Naive thymus-derived CD4-positive, alpha-beta T cell (primary cell): ENCODE measurements around the gene ZNF184. TPM values are rescaled to one million over a fixed set of nuclear protein-coding genes. Genes with fewer than 3 reads are reported as not detected.

Source experiments
- ATAC-seq: fragments of 150-1000 bp; cut with Tn5 transposase; 2 replicates; pipeline ENCODE4 v1.10.0; 2021; ENCODE audit warnings: mild to moderate bottlenecking, moderate library complexity
- CTCF ChIA-PET: fragments of 350-600 bp; sonication (Branson Sonifier 250); formaldehyde crosslinking; loops from one replicate; lab custom pipeline; 2021; ENCODE audit warnings: antibody characterized with exemption; lab: Charles Lee
- POLR2A ChIA-PET: fragments of 350-600 bp; sonication (Branson Sonifier 250); formaldehyde crosslinking; loops from one replicate; lab custom pipeline; 2021; ENCODE audit warnings: antibody characterized with exemption, inconsistent platforms; lab: Charles Lee
- DNase-seq, 9 donors: peaks; one replicate each; pipeline versions ENCODE4 v3.0.0 to v3.0.0-alpha.2; 2020 to 2022; ENCODE audit warnings: mixed read lengths in 1 of 9
- H3K27ac ChIP-seq: one replicate; pipeline ENCODE4 v1.7.0; 2013; ENCODE audit warnings: mild to moderate bottlenecking, low read depth, low read length, moderate library complexity
- H3K27me3 ChIP-seq, 2 donors: one replicate each; pipeline ENCODE4 v1.7.0; 2013; ENCODE audit warnings: low read length in 2 of 2, mild to moderate bottlenecking in 2 of 2, moderate library complexity in 2 of 2; ENCODE audit not compliant: control insufficient read depth in 2 of 2, insufficient read depth in 2 of 2
- H3K36me3 ChIP-seq, 3 experiments: 1 replicate in 2 of 3; 2 replicates in 1 of 3; pipeline ENCODE4 v1.7.0; 2013; ENCODE audit warnings: low read length in 3 of 3, mild to moderate bottlenecking in 3 of 3, moderate library complexity in 1 of 3; ENCODE audit not compliant: insufficient read depth in 3 of 3, control insufficient read depth in 2 of 3
- H3K4me1 ChIP-seq, 2 donors: one replicate each; pipeline ENCODE4 v1.7.0; 2013; ENCODE audit warnings: low read length in 2 of 2, mild to moderate bottlenecking in 2 of 2, moderate library complexity in 1 of 2; ENCODE audit not compliant: control insufficient read depth in 2 of 2, insufficient read depth in 2 of 2
- H3K4me3 ChIP-seq: 2 replicates; pipeline ENCODE4 v1.7.0; 2013; ENCODE audit warnings: mild to moderate bottlenecking, low read length
- H3K9me3 ChIP-seq, 3 experiments: 1 replicate in 2 of 3; 2 replicates in 1 of 3; pipeline ENCODE4 v1.7.0; 2013; ENCODE audit warnings: low read length in 3 of 3; ENCODE audit not compliant: control insufficient read depth in 2 of 3
- H3K27ac Mint-ChIP-seq, 9 donors: one replicate each; pipeline ENCODE4 v1.8.0; 2020 to 2022; ENCODE audit warnings: mixed read lengths in 9 of 9, mild to moderate bottlenecking in 8 of 9, moderate library complexity in 5 of 9, inconsistent platforms in 2 of 9
- H3K27me3 Mint-ChIP-seq, 5 donors: one replicate each; pipeline ENCODE4 v1.8.0; 2021 to 2022; ENCODE audit warnings: mixed read lengths in 5 of 5, mild to moderate bottlenecking in 1 of 5
- H3K36me3 Mint-ChIP-seq, 5 donors: one replicate each; pipeline ENCODE4 v1.8.0; 2020 to 2022; ENCODE audit warnings: mixed read lengths in 5 of 5, mild to moderate bottlenecking in 3 of 5, inconsistent platforms in 1 of 5
- H3K4me1 Mint-ChIP-seq, 7 donors: one replicate each; pipeline ENCODE4 v1.8.0; 2020 to 2022; ENCODE audit warnings: mixed read lengths in 7 of 7, mild to moderate bottlenecking in 3 of 7, inconsistent platforms in 1 of 7
- H3K4me3 Mint-ChIP-seq, 10 donors: one replicate each; pipeline ENCODE4 v1.8.0; 2020 to 2022; ENCODE audit warnings: mild to moderate bottlenecking in 10 of 10, mixed read lengths in 10 of 10, moderate library complexity in 6 of 10, inconsistent platforms in 2 of 10
- H3K9me3 Mint-ChIP-seq, 11 donors: one replicate each; pipeline ENCODE4 v1.8.0; 2020 to 2022; ENCODE audit warnings: mixed read lengths in 11 of 11, mild to moderate bottlenecking in 4 of 11, inconsistent platforms in 1 of 11, moderate library complexity in 1 of 11
- intact Hi-C, 2 donors: fragments of 100-400 bp; cut with micrococcal nuclease; formaldehyde crosslinking; loops; one replicate each; pipeline ENCODE4 v1.15.1; 2023
- polyA plus RNA-seq, 2 donors: library from polyadenylated mRNA; unstranded; fragments of 300-500 nt; fragmentation: Illumina TruSeq; gene quantifications; one replicate each; pipeline ENCODE4 v1.2.3, GENCODE V29; 2021
- total RNA-seq, 6 experiments: library from RNA in 5 of 6; stranded (reverse) in 5 of 6; gene quantifications; 1 replicate in 5 of 6; 2 replicates in 1 of 6; pipeline ENCODE4 v1.2.3 and lab custom pipeline; 2021 to 2026

The ZNF184 gene
- total and polyA plus RNA-seq, 7 experiments from 2014 or later = 7.0 to 13.7 (median 12.3) TPM

DNA sequence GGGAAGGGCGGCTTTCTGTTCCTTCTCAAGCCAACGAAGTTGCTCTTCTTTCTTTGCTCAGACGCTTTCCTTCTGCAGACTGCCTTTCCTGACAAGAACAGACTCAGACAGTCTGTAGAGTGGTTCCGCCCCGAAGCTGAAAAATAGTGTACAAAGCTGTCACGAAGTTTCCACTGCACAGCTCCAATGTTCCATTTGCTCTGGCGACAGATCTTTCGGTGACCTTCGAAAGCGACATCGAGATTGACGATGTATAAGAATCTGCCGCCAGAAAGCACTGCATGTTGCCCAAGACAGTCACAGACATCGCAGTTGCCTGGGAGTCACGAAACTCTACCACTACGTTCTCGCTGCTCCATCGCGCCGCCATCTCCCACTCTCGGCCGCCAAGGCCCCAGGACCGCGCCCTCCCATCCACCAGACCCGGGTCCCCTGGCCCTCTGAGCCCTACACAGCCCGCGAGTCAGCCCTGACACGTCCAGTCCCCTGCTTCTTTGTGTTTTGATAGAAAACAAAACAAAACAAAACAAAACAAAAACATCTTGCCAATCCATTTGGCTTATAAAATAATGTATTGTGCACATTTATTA, 42.1 kb upstream of the ZNF184 start:
- Mint-ChIP-seq H3K27ac (peak overlapping the region in 3 of 9 donors; percentile 21 to 38 (median 30)), H3K27me3 (peaks cover 27 to 70% (median 58%) of the 10 kb centered on the region in 5 donors), H3K4me1 (peaks cover 0 to 31% (median 18%) of the 10 kb centered on the region in 7 donors), H3K9me3 (peaks cover 0 to 5% (median 0%) of the 10 kb centered on the region in 11 donors), H3K36me3 (no peaks in the 10 kb centered on the region), H3K4me3 (peak overlapping the region; percentile 30 to 85 (median 72))
- Histone ChIP-seq H3K27ac (no peak overlapping the region), H3K9me3 (no peaks in the 10 kb centered on the region), H3K27me3 (peaks cover 0 to 3% of the 10 kb centered on the region in 2 donors), H3K4me1 (peaks cover 7 to 11% of the 10 kb centered on the region in 2 donors), H3K36me3 (no peaks in the 10 kb centered on the region), H3K4me3 (peak overlapping the region; percentile 25)
- CTCF ChIA-PET = interaction anchor here (0.6 to 0.7 kb wide), 3 partner anchors 10 to 34 kb away, joined by 3 to 4 read pairs (median 4); no protein-coding TSS in a partner anchor
- DNase-seq (peak in 1 of 9 donors; percentile 44), ATAC-seq (no peak)
- intact Hi-C loops = no loop called here
- POLR2A ChIA-PET = interaction anchor here (2.1 kb wide), 1 partner anchor 237 kb away, joined by 5 read pairs; no protein-coding TSS in a partner anchor

GRCh38 chr6:27512525-27512924, 39.6 kb upstream of the ZNF184 start:
- Mint-ChIP-seq H3K36me3 (no peaks in the 10 kb centered on the region), H3K9me3 (peaks cover 0 to 2% (median 0%) of the 10 kb centered on the region in 11 donors), H3K4me1 (peaks cover 0 to 12% (median 4%) of the 10 kb centered on the region in 7 donors), H3K4me3 (no peak overlapping the region), H3K27ac (no peak overlapping the region), H3K27me3 (peaks cover 39 to 73% (median 70%) of the 10 kb centered on the region in 5 donors)
- Histone ChIP-seq H3K4me3 (no peak overlapping the region), H3K9me3 (no peaks in the 10 kb centered on the region), H3K4me1 (no peaks in the 10 kb centered on the region), H3K27ac (no peak overlapping the region), H3K27me3 (peaks cover 0 to 3% of the 10 kb centered on the region in 2 donors), H3K36me3 (no peaks in the 10 kb centered on the region)
- intact Hi-C loops = no loop called here
- DNase-seq (no peak), ATAC-seq (no peak)
- ChIA-PET POLR2A (interaction anchor here (0.7 kb wide), 1 partner anchor 12 kb away, joined by 3 read pairs; no protein-coding TSS in a partner anchor), CTCF (no interaction called here)

DNA sequence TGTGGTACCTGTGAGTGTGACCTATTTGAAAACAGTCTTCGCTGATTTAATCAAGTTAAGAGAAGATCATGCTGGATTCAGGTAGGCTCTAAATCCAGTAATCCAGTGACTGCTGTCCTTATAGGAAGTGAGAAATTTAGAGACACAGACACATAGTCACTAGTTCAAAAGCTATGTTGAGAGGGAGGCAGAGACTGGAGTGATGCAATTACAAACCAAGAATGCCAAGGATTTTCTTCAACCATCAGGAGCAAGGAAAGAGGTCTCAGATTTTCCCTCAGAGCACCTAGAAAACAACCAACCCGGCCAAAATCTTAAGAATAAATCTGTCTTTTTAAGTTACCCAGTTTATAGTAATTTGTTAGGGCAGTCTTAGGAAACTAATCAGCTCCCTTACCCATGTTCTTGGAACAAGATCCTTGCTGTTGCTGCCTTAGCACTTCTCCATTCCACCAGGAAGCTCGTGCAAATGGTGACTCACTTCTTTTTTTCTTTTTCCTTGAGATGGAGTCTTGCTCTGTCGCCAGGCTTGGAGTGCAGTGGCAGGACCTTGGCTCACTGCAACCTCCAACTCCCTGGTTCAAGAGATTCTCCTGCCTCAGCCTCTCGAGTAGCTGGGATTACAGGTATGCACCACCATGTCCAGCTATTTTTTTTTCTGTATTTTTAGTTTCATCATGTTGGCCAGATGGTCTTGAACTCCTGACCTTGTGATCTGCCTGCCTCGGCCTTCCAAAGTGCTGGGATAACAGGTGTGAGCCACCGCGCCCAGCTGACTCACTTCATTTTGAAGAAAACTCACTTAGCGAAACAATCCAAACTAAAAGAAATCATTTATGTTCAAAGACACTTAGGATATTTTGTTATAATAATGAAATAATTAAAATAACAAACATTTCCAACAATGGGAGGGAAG, 34.4 kb upstream of the ZNF184 start:
- peaks cover 0 to 16% (median 0%) of the 10 kb centered on the region in 11 donors for H3K9me3 Mint-ChIP-seq
- peaks cover 26 to 66% (median 32%) of the 10 kb centered on the region in 5 donors for H3K27me3 Mint-ChIP-seq
- peaks cover 2% of the 10 kb centered on the region in 2 donors for H3K4me1 ChIP-seq
- H3K4me3 Mint-ChIP-seq = no peak overlapping the region
- POLR2A ChIA-PET = interaction anchor here (0.8 to 4.2 kb wide), 6 partner anchors 11 to 360 kb away, joined by 3 to 16 read pairs (median 4); partner anchors contain the start of gene ZNF184
- intact Hi-C loops = no loop called here
- no peak for DNase-seq
- H3K27ac ChIP-seq = no peak overlapping the region
- CTCF ChIA-PET = interaction anchor here (0.7 to 2.2 kb wide), 3 partner anchors 12 to 386 kb away, joined by 3 to 9 read pairs (median 3); a partner anchor contains a TSS
- H3K9me3 ChIP-seq = no peaks in the 10 kb centered on the region
- peaks cover 0 to 8% (median 0%) of the 10 kb centered on the region in 5 donors for H3K36me3 Mint-ChIP-seq
- H3K27ac Mint-ChIP-seq = no peak overlapping the region
- H3K4me3 ChIP-seq = no peak overlapping the region
- H3K27me3 ChIP-seq = no peaks in the 10 kb centered on the region
- no peaks in the 10 kb centered on the region for H3K36me3 ChIP-seq
- peaks cover 12 to 34% (median 28%) of the 10 kb centered on the region in 7 donors for H3K4me1 Mint-ChIP-seq
- ATAC-seq = no peak

DNA sequence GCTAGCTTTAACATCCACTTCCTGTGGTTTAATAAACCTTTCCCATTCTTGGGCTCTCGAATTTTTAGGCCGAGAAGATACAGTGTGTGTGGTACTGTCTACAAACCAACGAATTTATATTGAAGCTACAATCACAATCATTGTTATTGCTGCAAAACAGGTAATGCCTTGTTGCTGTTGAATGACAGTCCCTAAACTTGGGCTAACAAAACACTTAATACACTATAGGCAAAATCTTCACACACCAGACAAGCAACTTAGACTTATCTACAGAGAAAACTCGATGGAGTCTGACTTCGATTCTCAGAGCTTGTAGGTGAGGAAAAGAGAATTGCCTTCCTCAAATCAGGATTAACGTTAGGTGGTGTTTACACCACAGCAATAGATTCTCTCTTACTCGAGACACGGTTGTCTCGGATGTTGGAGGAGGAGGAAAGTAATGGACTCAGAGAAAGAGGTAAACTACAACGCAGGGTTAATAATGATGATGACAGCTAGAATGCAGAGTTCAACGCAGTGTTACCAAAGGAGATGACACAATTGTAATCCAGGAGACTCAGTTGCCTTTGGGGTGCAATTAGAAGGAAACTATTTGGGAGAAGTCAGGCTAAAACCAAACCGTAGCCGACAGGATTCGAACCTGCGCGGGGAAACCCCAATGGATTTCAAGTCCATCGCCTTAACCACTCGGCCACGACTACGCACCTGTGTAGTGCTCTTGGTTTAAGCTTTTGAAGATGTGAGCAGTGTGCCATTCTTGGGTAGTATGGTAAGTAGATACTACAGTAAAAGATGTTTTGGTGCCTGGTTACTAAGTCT, 32.5 kb upstream of the ZNF184 start:
- Mint-ChIP-seq H3K4me3 (peak overlapping the region in 6 of 10 donors; percentile 1 to 68 (median 24)), H3K36me3 (peaks cover 0 to 8% (median 0%) of the 10 kb centered on the region in 5 donors), H3K4me1 (peaks cover 15 to 41% (median 36%) of the 10 kb centered on the region in 7 donors), H3K27ac (peak overlapping the region in 8 of 9 donors; percentile 0 to 94 (median 40)), H3K27me3 (peaks cover 14 to 61% (median 19%) of the 10 kb centered on the region in 5 donors), H3K9me3 (peaks cover 0 to 16% (median 0%) of the 10 kb centered on the region in 11 donors)
- peaks cover 6% of the 10 kb centered on the region in 2 donors for H3K4me1 ChIP-seq
- H3K9me3 ChIP-seq = no peaks in the 10 kb centered on the region
- peak; percentile 42 for ATAC-seq
- DNase-seq = peak in 7 of 9 donors; percentile 38 to 78 (median 50)
- ChIA-PET POLR2A (interaction anchor here (0.7 to 4.2 kb wide), 9 partner anchors 13 to 1272 kb away, joined by 3 to 20 read pairs (median 4); partner anchors contain the start of gene ZNF184), CTCF (interaction anchor here (0.8 to 2.2 kb wide), 4 partner anchors 9 to 267 kb away, joined by 3 to 9 read pairs (median 4); no protein-coding TSS in a partner anchor)
- H3K27ac ChIP-seq = no peak overlapping the region
- no peaks in the 10 kb centered on the region for H3K36me3 ChIP-seq
- no peak overlapping the region for H3K4me3 ChIP-seq
- no peaks in the 10 kb centered on the region for H3K27me3 ChIP-seq
- intact Hi-C loops = no loop called here

GRCh38 chr6:27503436-27504030, 30.6 kb upstream of the ZNF184 start:
- ATAC-seq (peak; percentile 75), DNase-seq (peak; percentile 73 to 86 (median 80))
- Histone ChIP-seq H3K4me1 (peaks cover 6% of the 10 kb centered on the region in 2 donors), H3K4me3 (peak overlapping the region; percentile 61), H3K9me3 (no peaks in the 10 kb centered on the region), H3K36me3 (no peaks in the 10 kb centered on the region), H3K27me3 (no peaks in the 10 kb centered on the region), H3K27ac (peak overlapping the region; percentile 57)
- CTCF ChIA-PET = interaction anchor here (0.5 to 1.2 kb wide), 4 partner anchors 11 to 327 kb away, joined by 3 to 5 read pairs (median 3); no protein-coding TSS in a partner anchor
- H3K9me3 Mint-ChIP-seq = peaks cover 0 to 16% (median 0%) of the 10 kb centered on the region in 11 donors
- intact Hi-C loops = loop anchor here (1.0 to 5.0 kb wide), 14 partner anchors 16 to 1478 kb away; partner anchors contain the start of genes ZNF184 (in 1 of the 2) and ZNF391 (in 1 of the 2)
- peaks cover 0 to 8% (median 0%) of the 10 kb centered on the region in 5 donors for H3K36me3 Mint-ChIP-seq
- POLR2A ChIA-PET = interaction anchor here (1.0 to 4.2 kb wide), 4 partner anchors 15 to 253 kb away, joined by 3 to 20 read pairs (median 10); no protein-coding TSS in a partner anchor
- peak overlapping the region; percentile 85 to 99 (median 91) for H3K4me3 Mint-ChIP-seq
- peaks cover 15 to 41% (median 36%) of the 10 kb centered on the region in 7 donors for H3K4me1 Mint-ChIP-seq
- H3K27ac Mint-ChIP-seq = peak overlapping the region; percentile 82 to 97 (median 91)
- H3K27me3 Mint-ChIP-seq = peaks cover 5 to 62% (median 11%) of the 10 kb centered on the region in 5 donors
